H1 (cell line): ENCODE results near the gene CA9. TPM values are rescaled to one million over a fixed set of nuclear protein-coding genes. Genes with fewer than 3 reads are reported as not detected.

Source experiments
- CTBP2 ChIP-seq: IDR thresholded peaks from 2 replicates; pipeline ENCODE4 v1.7.0; 2011; ENCODE audit warnings: borderline replicate concordance, mild to moderate bottlenecking, moderate library complexity, mixed read lengths, low read length; ENCODE audit not compliant: insufficient read depth, insufficient read length
- NANOG ChIP-seq: IDR thresholded peaks from 2 replicates; pipeline ENCODE4 v1.6.1; 2011; ENCODE audit warnings: low read length, low read depth, mild to moderate bottlenecking, inconsistent platforms; ENCODE audit not compliant: insufficient read depth, poor library complexity, severe bottlenecking
- SP4 ChIP-seq: IDR thresholded peaks from 2 replicates; pipeline ENCODE4 v1.6.1; 2012; ENCODE audit warnings: low read length, inconsistent platforms
- TCF12 ChIP-seq: IDR thresholded peaks from 2 replicates; pipeline ENCODE4 v1.6.1; 2011; ENCODE audit warnings: low read depth, mild to moderate bottlenecking, low read length
- polyA plus RNA-seq, 7 experiments: library from polyadenylated mRNA; depleted of rRNA in 3 of 7; stranded (reverse) in 5 of 7; unstranded in 2 of 7; fragments of >200 nt in 5 of 7; fragments of 200-250 nt in 2 of 7; gene quantifications; 1 replicate in 5 of 7; 2 replicates in 1 of 7; 4 replicates in 1 of 7; pipeline versions ENCODE4 v1.2.1 to v1.2.3, GENCODE V29; 2011 to 2013; ENCODE audit warnings: missing spikeins in 2 of 7, mixed read lengths in 2 of 7
- total RNA-seq: library from RNA; stranded (reverse); fragmentation: NEBNext Ultra II Directional; extraction: Animal tissue kit (Norgen Biotek cat#: 25700); gene quantifications from 2 replicates; pipeline ENCODE4 v1.2.1, GENCODE V29; 2021

The CA9 gene
- total and polyA plus RNA-seq, 2 of the 8 experiments (the other 6 are each of a cell fraction or from before 2014, with no cell fraction given), result 1.3 to 1.8 TPM

- TF ChIP-seq TCF12 (no peak), NANOG (no peak), CTBP2 (no peak), SP4 (no peak)
Observed at GRCh38 chr9:35666045-35666444, 7.7 kb upstream of the CA9 start (continued).
